C4-2B (cell line): ENCODE results near the gene BLOC1S4.
A peak's percentile ranks its signal among the peaks of the same experiment; 100 is the strongest.

Experiments
- ZFX ChIP-seq: fragments of 450-650 bp; IDR thresholded peaks from 2 replicates; pipeline ENCODE4 v1.6.1; 2017
- TF ChIP-seq, protein P1 (sequence below): fragments of 450-650 bp; conservative IDR thresholded peaks from 2 replicates; pipeline ENCODE4 v1.5.1; 2017; ENCODE audit warnings: mild to moderate bottlenecking

DNA sequence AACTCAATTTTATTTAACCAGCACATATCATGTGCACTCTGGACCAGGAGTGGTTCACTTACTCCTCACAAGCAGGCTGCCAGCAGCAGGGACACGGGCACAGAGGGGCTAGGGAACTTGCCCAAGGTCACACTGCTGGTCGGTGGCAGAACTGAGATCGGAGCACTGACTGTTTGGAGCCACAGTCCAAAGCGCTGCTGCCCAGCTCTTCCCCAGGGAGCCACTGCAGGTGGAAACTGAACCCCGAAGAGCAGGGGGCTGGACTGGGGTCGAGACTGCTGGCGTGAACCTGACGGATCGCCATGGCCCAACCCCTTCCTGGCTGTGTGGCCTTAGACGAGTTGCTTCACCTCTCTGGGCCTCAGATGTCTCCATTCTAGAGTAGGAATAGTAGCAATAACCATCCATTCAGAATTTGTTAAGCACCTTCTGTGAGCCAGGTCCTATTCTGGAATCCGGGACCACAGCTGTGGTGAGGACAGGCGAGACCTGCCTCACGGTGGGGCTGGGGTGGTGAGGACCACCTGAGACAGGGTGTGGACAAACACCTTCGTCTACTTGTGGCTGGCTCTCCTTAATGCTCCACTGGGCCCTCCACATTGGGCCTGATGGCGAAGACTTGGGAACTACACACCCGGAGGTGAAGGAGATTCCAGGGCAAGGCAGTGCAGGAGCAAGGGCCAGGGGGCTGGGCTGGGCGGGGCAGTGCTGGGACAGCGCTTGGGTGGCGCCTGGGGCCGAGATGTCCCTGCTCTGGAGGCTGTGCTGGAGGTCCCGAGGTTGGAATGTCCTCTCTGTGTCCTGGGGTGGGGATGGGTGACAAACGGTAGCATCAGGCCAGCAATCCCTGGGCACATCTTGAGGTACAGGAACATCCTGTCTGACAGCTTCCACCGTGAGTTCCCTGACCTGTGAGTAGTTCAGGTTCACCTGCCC is 34.6 kb downstream of the BLOC1S4 start:
- TF ChIP-seq, protein P1, sequence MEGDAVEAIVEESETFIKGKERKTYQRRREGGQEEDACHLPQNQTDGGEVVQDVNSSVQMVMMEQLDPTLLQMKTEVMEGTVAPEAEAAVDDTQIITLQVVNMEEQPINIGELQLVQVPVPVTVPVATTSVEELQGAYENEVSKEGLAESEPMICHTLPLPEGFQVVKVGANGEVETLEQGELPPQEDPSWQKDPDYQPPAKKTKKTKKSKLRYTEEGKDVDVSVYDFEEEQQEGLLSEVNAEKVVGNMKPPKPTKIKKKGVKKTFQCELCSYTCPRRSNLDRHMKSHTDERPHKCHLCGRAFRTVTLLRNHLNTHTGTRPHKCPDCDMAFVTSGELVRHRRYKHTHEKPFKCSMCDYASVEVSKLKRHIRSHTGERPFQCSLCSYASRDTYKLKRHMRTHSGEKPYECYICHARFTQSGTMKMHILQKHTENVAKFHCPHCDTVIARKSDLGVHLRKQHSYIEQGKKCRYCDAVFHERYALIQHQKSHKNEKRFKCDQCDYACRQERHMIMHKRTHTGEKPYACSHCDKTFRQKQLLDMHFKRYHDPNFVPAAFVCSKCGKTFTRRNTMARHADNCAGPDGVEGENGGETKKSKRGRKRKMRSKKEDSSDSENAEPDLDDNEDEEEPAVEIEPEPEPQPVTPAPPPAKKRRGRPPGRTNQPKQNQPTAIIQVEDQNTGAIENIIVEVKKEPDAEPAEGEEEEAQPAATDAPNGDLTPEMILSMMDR = no peak
- 0 out of 2 replicates have a peak, but pooled peaks have one; percentile 22 for TF ChIP-seq ZFX
